Embryonic facial prominence (tissue), 1 donor: ENCODE results near the gene GDPD3.
"Not testable (repeated sequence)": the region's sequence is repeated elsewhere in the genome, so short reads cannot be mapped to it uniquely, and the experiment has no call there.

Experiments
- DNase-seq: peaks from one replicate; pipeline ENCODE4 v3.0.0-alpha.2; 2016; ENCODE audit errors: extremely low spot score

The GDPD3 gene

DNA sequence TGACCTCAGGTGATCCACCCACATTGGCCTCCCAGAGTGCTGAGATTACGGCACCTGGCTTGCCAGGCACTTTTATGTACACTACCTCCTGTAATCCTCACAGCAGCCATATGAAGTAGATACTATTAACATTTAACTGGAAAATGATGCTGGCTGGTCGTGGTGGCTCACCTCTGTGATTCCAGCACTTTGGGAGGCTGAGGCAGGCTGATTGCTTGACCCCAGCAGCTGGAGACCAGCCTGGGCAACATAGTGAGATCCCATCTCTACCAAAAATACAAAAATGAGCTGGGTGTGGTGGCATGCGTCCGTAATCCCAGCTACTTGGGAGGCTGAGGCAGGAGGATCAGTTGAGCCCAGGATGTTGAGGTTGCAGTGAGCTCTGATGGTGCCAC lies 11.6 kb upstream of the GDPD3 start:
- DNase-seq: no peak

DNA sequence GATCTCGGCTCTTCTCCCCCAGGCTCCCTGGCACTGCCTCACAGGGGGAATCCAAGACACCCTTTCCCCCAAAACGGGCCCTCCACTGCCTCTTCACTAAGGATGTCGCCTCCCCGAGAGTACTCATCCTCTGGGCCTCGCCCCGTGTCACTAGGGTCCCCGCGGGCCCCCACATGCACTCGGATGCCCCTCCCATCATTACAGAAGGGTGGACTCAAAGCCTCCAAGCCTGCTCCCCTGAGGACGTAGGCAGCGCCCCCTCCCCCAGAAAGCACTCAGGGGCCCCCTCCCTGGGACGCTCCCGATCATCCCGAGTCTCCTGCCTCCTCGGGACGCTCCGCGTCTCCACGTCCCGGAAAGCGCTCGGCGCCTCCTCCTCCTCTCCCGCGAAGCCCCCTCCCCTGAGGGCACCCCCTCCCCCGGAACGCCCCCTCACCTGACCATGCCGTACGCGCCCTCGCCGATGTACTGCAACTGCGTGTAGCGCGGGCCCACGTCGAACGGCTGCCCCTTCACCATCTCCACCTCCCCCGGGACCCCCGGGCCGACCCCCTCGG lies 9.3 kb upstream of the GDPD3 start:
- peak; percentile 29 for DNase-seq

DNA sequence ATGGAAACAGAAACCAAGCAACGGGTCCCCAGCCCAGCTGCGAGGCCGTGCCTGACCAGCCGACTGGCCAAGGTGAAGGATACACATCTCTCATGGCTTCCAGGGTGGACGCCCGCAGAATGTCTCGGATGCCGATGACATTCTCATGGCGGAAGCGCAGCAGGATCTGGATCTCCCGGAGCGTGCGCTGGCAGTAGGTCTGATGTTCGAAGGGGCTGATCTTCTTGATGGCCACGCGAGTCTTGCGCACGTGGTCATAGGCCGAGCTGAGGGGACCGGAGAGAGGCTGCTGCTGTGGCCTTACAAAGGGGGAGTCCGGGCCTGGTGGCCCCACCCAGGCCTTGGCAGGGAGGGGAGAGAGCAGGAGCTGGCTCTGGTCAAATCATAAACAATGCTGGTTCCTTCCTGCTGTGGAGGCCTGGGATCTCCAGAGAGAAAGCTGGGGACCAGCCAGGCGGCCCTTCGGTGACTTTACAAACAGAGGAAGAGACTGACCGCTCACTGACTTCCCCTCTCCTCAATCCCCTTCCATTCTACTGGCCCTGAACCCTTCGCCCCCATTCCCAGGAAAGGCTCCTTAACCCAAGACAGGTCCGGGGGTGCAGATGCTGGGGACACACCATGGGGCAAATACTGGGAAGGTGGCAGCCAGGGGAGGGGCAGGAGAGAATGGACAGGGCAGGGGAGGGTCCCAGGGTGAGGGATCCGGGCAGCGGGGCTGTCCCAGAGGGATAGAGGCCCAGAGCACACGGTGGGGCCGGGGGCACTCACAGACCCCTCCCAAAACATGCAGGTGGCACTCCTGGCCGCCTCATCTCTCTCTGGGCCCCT lies 8.6 kb upstream of the GDPD3 start:
- no peak for DNase-seq

DNA sequence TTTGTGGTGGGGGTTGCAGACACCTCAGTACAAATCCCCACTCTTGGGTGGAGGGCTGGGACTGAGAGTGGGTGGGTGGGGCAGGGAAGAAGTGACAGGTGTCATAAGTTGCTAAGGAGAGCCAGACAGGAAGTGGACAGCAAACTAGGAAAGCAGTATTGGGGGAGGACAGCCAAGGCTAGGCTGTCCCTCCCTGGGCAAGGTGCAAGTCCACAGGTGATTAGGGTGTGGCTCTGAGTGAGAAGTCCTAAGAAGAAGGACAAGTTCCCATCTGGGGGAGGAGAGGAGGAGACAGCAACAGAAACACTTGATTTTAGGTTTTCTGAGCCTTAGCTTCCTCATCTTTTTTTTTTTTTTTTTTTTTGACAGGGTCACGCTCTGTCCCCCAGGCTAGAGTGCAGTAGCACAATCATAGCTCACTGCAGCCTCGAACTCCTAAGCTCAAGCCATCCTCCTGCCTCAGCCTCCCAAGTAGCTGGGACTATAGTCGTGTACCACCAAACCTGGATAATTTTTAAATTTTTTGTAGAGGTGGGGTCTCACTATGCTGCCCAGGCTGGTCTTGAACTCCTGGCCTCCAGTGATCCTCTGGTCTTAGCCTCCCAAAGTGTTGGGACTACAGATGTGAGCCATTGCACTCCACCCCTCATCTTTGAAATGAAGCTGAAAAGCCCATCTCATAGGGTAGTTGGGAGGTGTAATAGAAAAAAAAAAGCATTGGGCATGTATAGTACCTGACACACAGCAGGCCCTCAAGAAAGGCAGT lies 7.2 kb upstream of the GDPD3 start:
- no peak for DNase-seq

DNA sequence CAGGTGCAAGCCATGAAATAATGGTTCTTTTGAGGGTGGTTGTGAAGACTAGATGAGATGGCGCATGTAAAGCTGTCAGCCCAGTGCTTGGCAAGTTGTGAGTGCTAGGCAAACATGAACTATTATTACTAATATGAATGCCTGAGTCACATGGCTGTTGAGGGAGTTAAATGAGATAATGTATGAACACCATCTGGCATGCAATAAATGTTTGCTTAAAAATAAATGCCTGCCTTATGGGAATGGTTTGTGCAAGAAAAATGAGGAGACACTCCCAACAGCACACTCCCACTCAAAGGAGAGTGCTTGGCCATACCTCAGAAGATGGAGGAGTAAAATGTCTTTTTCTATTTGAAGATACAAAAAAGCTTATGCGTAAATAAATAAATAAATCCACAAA lies 6.1 kb upstream of the GDPD3 start:
- no peak for DNase-seq

DNA sequence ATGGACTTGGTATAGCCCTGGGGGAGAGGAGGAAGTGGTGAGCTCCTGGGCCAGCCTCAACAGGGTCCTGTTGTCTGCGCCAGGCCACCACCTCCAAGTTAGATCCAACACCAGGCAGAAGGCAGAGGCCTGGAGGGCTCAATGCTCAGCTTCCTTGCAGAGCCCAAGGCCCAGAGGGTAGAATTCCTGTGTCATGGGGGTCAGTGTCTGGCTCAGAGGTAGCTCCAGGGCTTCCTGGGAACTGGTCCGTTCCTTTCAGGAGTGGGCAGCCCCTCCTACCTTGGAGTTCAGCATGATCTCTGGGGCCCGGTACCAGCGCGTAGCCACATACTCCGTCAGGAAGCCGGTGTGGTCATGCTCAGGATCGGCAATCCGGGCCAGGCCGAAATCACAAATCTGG lies 4.4 kb upstream of the GDPD3 start:
- DNase-seq: no peak

DNA sequence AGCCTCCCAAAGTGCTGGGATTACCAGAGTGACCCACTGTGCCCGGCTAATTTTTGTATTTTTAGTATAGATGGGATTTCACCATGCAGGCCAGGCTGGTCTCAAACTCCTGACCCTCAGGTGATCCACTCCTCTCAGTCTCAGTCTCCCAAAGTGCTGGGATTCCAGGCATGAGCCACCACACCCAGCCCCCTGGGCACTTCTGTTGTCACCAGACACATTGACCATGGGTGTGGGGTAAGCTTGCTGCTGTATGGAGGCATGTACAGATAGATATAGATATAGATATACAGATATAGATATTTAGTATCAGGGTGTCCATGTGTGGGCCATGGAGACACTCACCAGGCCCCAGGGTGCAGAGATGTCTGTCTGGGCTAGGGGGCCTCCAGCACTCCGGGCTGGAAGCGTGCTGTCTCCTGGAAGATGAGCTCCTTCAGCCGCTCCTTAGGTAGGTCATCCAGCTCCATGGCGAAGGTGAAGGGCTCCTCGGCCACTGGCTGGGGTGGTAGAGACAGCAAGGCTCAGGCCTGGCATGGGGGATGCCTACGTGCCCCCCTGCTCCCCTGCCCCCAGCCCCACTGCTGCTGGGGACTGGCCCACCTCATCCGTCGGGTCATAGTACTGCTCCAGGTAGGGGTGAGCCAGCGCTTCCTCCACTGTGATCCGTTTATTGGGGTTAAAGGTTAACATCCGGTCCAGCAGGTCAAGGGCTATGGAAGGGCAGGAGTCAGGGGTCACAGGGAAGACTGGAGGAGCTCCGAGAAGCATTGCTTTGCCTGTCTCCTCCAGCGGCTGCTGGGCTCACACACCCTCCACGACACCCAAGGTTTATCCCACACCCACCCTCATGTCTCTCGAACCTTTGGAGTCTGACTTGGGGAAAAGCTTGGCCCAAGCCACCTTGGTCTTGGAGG lies 3.2 kb upstream of the GDPD3 start:
- no peak for DNase-seq

DNA sequence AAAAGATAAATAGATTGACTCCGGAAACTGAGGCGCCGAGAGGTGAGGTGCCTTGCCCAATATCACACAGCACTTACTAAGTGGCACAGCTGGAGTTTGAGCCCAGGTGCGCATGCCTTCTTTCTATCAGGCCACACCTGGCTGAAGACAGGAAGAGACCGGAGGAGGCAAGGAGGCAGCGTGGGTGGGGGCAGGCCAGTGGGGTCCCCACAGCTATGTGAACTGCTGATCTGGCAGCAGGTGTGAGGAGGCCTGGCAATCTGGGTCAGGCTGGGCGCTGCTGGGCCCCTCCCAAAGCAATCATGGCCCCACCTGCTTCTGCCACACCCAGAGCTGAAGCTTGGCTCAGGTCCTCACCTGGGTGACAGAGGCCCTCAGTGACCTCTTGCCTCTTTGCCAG lies 1.9 kb upstream of the GDPD3 start:
- DNase-seq: no peak

DNA sequence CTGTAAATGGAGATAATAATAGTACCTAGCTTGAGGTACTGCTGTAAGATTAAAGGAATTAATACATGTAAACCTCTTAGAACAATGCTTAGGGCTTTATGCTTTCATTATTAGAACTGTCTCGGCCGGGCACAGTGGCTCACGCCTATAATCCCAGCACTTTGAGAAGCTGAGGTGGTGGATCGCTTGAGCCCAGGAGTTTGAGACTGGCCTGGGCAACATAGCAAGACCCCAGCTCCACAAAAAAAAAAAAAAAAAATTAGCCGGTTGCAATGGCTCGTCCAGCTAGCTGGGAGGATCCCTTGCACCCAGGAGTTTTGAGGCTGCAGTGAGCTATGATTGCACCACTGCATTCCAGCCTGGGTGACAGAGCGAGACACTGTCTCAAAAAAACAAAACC lies 1.5 kb upstream of the GDPD3 start:
- not testable (repeated sequence) for DNase-seq

DNA sequence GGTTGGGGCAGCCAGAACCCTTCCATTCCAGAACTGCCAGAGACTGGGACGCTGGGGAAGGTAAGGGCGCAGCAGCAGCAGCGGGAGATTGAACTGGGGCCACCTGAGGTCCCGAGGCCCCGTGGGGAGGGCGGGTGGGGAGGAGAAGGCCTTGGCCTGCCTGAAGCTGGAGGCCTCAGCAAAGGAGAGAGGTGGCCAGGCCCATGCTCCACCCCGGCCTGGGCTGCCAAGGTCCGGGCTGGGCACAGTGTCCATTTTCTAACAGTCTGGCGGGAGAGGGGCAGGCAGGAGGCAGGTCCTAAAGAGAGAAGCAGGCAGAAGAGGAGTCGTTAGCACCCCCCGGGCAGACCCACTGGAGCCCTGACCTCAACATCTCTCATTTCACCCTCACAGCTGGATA lies 1.1 kb upstream of the GDPD3 start:
- no peak for DNase-seq

DNA sequence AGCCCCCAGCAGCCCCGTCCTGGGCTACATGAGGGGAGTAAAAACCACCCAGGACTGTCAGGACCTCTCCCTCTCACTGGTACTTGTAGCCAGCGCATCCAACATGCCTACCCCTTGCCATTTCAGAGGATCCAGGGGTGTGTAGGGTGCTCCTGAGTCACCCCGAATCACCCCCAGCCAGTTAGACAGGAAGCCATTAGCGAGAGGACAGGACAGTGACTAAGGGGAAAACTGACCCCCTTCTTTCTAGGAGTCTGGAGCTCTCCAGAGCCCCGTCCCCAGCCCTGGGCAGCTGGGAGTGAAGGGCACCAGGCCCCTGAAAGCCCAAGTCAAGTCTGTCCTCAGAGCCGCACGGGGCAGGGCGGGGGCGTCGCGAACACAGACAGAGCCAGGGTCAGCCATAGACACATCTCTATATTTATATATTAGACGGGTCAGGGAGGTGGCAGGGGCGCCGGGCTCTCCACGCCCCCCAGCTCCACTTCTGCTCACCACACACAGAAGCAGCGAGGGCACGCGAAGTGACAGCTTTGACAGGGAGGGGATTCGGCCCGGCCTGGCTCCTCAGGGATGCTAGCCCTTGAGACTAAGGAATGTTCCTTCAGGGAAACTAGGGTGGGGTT lies 485 bp upstream of the GDPD3 start:
- no peak for DNase-seq

DNA sequence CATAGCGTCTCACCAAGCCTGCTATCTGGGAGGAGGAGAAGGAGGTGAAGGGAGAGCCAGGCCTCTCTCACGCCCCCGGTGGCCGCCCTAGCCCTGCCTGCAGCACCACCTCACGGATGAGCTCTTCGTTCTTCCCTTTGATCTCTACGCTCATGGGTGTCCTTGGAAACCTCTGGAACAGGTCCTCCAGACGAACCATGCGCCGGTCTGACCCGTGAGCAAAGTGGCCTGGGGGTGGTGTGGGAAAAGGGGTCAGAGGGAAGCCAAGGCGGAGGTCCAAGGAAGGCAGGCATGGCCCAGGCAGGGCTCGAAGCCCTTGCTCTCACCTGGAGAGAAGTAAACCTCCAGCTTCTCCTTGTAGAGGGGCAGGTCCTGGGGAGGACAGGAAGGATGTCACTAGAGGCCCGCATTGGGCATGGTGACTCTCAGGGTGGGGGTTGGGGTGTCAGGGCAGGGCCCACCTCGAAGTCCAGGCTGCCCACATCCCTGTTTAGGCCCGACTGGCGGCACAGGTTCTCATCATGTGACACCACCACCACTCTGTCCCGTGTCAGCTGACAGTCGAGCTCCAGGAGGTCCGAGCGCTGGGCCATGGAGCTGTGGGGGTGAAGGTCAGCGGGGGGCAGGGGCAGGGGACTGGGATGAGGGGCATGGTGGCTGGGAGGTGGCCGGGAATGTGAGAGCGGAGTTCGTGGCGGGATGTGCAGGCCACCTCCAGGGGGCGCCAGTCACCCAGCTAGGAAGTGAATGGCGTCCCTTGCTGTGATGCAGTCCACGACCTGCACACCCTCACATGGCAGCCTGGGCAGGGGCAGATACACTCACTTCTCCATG lies 923 bp downstream of the GDPD3 start:
- DNase-seq: no peak

DNA sequence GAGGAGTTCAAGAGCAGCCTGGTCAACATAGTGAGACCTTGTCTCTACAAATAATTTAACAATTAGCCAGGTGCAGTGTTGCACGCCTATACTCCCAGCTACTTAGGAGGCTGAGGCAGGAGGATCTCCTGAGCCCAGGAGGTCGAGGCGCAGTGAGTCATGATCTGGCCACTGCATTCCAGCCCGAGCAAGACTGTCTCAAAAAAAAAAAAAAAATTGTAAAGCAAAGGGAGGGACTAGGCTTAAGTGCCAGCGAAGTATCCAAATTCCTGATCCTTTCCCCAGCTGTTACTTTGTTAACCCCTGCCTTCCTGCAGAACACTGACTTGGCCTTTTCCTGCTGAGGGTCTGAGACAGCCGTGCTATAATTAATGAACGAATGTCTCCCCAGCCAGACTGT lies 2.7 kb downstream of the GDPD3 start:
- DNase-seq: no peak

DNA sequence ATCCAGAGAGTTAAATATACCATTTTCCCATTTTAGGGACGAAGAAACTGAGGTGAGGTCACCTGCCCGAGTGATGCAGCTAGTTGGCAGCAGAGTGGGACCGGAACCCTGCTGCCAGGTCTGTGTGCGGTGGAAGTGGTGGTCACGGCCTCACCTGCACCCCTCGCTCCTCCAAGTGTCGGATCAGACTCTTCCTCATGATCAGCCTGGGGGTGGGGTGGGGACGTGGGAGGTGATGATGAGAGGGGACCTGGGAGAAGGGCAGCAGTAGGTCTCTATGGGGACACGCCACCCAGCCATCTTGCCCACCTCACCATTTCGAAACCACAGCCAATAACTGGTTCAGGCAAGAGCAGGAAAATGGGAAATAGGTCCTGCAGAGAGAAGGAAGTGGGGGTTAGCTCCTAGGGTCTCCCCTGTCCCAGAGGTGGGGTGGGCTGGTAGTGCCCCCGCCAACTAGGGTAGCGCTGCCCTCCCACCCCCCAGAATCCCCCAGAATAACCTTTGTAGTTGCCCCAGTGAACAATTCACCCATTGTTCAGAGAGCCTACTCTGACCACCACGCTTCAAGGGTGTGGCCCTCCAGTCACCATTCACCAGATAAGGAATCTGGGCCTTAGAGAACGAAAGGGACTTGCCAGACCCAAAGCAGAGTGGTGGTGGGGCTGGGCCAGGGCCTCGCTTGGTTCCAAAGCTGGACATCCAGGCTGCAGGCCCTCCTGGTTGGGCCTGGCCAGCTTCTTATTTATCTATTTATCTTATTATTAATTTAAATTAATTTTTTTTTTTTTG lies 5.1 kb downstream of the GDPD3 start:
- DNase-seq: no peak

DNA sequence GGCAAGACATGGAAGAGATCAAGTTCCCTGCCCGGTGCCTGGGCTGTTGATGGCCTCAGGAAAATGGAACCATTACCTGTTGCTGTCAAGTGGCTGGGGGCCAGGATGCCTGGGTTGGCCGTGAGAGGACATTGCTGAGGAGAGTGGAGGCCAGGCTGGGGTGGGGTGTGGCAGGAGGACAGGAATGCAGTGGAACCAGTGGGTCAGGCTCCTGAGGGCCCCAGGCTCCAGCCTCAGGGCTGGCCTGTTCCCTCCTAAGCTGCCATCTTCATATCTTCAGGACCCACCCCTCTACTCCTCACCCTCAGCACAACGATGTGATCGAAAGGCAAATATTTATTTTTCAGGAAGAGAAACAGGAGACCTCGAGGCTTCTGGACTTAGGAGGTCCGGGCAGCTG lies 8.8 kb downstream of the GDPD3 start:
- DNase-seq: no peak

DNA sequence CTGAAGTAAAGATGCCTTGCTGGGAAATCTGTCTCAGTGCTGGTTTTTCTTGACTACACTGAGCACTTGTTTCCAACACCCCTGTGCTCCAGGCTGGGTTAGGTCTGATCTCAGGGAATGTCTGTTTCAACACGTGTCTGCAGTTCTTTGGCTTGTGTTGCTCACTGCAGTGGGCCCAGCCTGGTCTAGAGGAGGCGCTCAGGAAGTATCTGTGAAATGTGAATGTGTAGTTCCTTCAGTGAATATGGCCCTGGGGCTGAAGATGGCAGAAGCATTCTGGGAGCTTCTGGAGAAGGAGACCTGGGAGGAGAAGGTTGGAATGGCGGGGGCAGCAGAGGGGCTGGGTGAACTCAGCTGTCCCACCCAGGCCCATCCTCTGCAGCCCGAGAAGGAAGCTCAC lies 9.2 kb downstream of the GDPD3 start:
- DNase-seq: no peak

DNA sequence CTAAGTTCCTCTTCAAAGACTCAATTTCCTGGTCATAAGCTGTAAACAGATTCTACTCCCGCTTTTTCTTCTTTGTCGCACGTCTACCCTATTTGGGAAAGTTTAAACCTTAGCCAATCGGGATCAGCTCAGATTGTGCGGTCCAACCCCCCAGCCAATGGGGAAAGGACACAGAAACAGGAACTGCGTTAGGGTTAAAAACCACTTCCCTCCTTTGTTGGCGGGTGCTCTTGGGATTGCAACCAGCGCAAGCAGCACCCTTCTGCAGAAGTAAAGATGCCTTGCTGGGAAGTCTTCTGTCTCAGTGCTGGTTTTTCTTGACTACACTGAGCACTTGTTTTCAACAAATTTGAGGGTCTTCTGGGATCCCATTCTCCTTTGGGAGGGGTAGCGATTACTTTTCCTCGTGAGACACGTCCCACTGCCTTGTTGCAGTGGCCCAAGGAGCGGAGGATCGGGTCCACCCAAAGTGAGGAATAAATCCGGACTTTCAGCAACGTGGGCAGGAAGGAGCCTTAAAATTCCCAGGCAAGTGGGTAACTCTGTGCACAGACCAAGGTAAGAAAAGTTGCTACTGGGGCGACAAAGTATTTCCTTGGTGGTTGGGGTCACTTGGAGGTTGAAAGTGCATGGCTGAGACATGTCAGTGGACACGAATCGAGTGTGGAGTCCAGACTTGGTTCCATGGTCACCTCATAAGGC lies 16.3 kb downstream of the GDPD3 start:
- no peak for DNase-seq

DNA sequence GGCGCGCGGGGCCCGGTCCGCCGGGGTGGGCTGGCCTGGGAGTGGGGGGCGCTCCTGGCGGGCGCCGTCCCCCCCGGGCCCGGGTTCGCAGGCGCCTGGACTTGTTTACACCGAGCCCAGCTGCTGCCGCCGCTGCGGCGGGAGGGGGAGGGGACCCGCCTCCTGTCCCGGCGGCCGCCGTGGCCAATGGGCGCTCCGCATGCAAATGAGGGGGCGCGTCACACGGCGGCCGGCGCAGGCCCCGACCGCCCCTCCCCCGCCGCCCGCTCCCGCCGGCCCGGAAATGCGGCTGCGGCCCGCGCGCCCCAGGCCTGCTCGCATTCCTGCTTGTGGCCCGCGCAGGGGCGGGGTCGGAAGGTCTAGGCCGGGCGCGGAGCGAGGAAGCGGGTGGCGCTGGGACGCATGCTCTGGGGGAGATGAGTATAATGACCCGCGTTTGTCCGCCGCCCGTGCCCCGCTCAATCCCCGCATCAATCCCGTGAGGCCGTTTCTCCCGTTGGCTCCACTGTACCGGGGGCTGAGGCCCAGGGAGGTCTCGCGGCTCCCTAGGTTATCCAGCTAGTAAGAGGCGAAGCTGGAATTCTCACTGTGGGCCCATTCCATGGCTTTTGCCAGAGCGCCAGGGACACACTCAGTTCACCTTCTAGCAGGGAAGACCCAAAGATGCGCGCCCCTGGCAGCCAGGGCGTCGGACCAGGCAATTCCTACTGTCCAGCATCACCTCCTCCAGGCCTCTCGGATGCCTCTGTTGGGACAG lies 17.1 kb downstream of the GDPD3 start, which contains the start of gene YPEL3:
TSS of gene YPEL3 (minus strand) at position 109 of the 757 bp plus-strand sequence. CDS start 731 bp downstream, outside the sequence.
- DNase-seq: peak; percentile 81
